Colonic mucosa (tissue), 4 donors: ENCODE data around the gene UBE2H. TPM values are rescaled to one million over a fixed set of nuclear protein-coding genes. Genes with fewer than 3 reads are reported as not detected.
"Not testable (repeated sequence)": the region's sequence is repeated elsewhere in the genome, so short reads cannot be mapped to it uniquely, and the experiment has no call there.

Source experiments
- DNase-seq: peaks from one replicate; pipeline ENCODE4 v3.0.0-alpha.2; 2020
- H3K27ac ChIP-seq: fragments of 200-600 bp; one replicate; pipeline ENCODE4 v1.8.0; 2021
- H3K27me3 ChIP-seq: fragments of 200-600 bp; one replicate; pipeline ENCODE4 v1.8.0; 2021
- H3K36me3 ChIP-seq: fragments of 200-600 bp; one replicate; pipeline ENCODE4 v1.8.0; 2021
- H3K4me1 ChIP-seq: fragments of 200-600 bp; one replicate; pipeline ENCODE4 v1.8.0; 2021; ENCODE audit warnings: mild to moderate bottlenecking
- H3K4me3 ChIP-seq: fragments of 200-600 bp; one replicate; pipeline ENCODE4 v1.8.0; 2021
- H3K9ac ChIP-seq, 2 donors: one replicate each; pipeline ENCODE4 v1.7.0; 2013; ENCODE audit warnings: control low read depth in 2 of 2, low read depth in 2 of 2, low read length in 2 of 2
- H3K9me3 ChIP-seq: fragments of 200-600 bp; one replicate; pipeline ENCODE4 v1.8.0; 2021
- CTCF ChIP-seq: fragments of 200-600 bp; IDR thresholded peaks from one replicate; pipeline ENCODE4 v1.8.0; 2022; ENCODE audit warnings: antibody characterized with exemption, mild to moderate bottlenecking
- intact Hi-C: fragments of 100-400 bp; cut with DNase I; formaldehyde crosslinking; loops from one replicate; pipeline ENCODE4 v1.14.1; 2022
- total RNA-seq, 2 donors: library from RNA; stranded (reverse); fragmentation: NEBNext Ultra II Directional in 1 of 2; extraction: Animal tissue kit (Norgen Biotek cat#: 25700) in 1 of 2; gene quantifications; one replicate each; pipeline ENCODE4 v1.2.1, GENCODE V29; 2021
- donor health status: healthy.
- donor health status: DM: no; HTN: no; CAD: no.
- donor health status: DM: no; HTN: no; CAD: no.

The UBE2H gene
- total RNA-seq, 2 donors from 2014 or later: 38.4 to 65.8 TPM

- H3K4me1 ChIP-seq: peaks cover 8% of the 10 kb centered on the region
- H3K4me3 ChIP-seq: peak overlapping the region; percentile 65
- no peaks in the 10 kb centered on the region for H3K36me3 ChIP-seq
- peak; percentile 94 for DNase-seq
- intact Hi-C loops: loop anchor here (5.0 to 10.0 kb wide), 2 partner anchors 213 to 461 kb away; partner anchors contain the start of gene NRF1
- H3K9me3 ChIP-seq: no peaks in the 10 kb centered on the region
- H3K27ac ChIP-seq: no peak overlapping the region
- TF ChIP-seq CTCF: peak; percentile 98
- H3K9ac ChIP-seq: peak overlapping the region; percentile 52 to 58
- H3K27me3 ChIP-seq: no peaks in the 10 kb centered on the region
Observed at GRCh38 chr7:129825209-129825970, 127.4 kb downstream of the UBE2H start.

- H3K4me3 ChIP-seq: peak overlapping the region; percentile 65
- intact Hi-C loops: loop anchor here (5.0 to 10.0 kb wide), 2 partner anchors 212 to 460 kb away; partner anchors contain the start of gene NRF1
- peak overlapping the region in 1 of 2 donors; percentile 12 for H3K9ac ChIP-seq
- H3K27ac ChIP-seq: no peak overlapping the region
- DNase-seq: peak; percentile 62
- TF ChIP-seq CTCF: no peak
- no peaks in the 10 kb centered on the region for H3K36me3 ChIP-seq
- H3K9me3 ChIP-seq: no peaks in the 10 kb centered on the region
- no peaks in the 10 kb centered on the region for H3K27me3 ChIP-seq
- peaks cover 4% of the 10 kb centered on the region for H3K4me1 ChIP-seq
Observed at GRCh38 chr7:129824291-129825208, 128.2 kb downstream of the UBE2H start.

GRCh38 chr7:129823143-129823542 is 129.6 kb downstream of the UBE2H start:
- H3K9ac ChIP-seq, DNase-seq, H3K27me3 ChIP-seq, H3K9me3 ChIP-seq, H3K27ac ChIP-seq, H3K36me3 ChIP-seq, H3K4me1 ChIP-seq, H3K4me3 ChIP-seq: not testable (repeated sequence)
- intact Hi-C loops: loop anchor here (10.0 kb wide), 1 partner anchor 458 kb away; no protein-coding TSS in a partner anchor

GRCh38 chr7:129821476-129821875 is 131.3 kb downstream of the UBE2H start:
- Histone ChIP-seq H3K27ac (no peak overlapping the region), H3K4me3 (no peak overlapping the region), H3K9me3 (no peaks in the 10 kb centered on the region), H3K36me3 (no peaks in the 10 kb centered on the region), H3K4me1 (peaks cover 4% of the 10 kb centered on the region), H3K9ac (no peak overlapping the region), H3K27me3 (no peaks in the 10 kb centered on the region)
- TF ChIP-seq CTCF: no peak
- DNase-seq: no peak
- intact Hi-C loops: loop anchor here (10.0 kb wide), 1 partner anchor 457 kb away; no protein-coding TSS in a partner anchor

- H3K4me1 ChIP-seq: no peaks in the 10 kb centered on the region
- no peaks in the 10 kb centered on the region for H3K9me3 ChIP-seq
- no peak for DNase-seq
- H3K9ac ChIP-seq: no peak overlapping the region
- TF ChIP-seq CTCF: no peak
- intact Hi-C loops: no loop called here
- no peak overlapping the region for H3K4me3 ChIP-seq
- H3K27ac ChIP-seq: no peak overlapping the region
- no peaks in the 10 kb centered on the region for H3K36me3 ChIP-seq
- no peaks in the 10 kb centered on the region for H3K27me3 ChIP-seq
Observed at GRCh38 chr7:129816742-129817141, 136.0 kb downstream of the UBE2H start.
